ENCODE data around the gene AZIN2.
"Not testable (repeated sequence)": the region's sequence is repeated elsewhere in the genome, so short reads cannot be mapped to it uniquely, and the experiment has no call there.

Gene AZIN2

DNA sequence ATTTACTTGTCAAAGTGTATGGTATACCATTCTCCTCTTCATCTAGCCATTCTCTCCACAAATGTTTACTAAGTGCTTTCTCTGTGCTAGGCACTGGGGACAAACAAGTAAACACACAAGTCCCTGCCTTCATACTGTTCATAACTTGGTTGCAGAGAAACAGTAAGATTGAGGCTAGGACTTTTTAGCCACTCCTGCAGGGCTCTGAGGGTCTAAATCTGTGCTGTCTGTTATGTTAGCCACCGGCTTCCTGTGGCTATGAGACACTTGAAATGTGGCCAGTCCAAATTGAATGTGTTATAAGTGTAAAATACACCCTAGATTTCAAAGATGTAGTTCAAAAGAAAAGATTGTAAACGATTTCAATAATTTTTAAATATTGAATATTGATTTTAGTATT is 50.2 kb downstream of the AZIN2 start:
- no peak for DNase-seq

DNA sequence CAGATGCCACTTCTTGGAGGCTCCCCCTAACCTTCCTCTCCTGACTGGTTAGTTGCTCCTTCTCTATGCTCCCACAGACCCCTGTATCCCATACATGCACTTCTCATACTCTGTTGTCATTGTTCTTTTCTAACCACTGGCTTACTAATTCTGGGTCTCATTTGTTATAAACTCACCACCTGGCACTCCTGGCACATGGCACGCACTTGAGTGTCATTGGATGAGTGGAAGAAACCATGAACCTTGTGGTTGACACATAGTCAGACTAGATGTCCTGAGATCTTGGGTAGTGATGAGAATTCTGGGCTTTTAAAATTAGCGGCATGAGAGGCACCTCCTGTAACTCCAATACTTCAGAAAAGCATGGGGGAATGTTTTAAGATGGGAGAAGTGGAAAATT is 51.6 kb downstream of the AZIN2 start:
- no peak for DNase-seq

DNA sequence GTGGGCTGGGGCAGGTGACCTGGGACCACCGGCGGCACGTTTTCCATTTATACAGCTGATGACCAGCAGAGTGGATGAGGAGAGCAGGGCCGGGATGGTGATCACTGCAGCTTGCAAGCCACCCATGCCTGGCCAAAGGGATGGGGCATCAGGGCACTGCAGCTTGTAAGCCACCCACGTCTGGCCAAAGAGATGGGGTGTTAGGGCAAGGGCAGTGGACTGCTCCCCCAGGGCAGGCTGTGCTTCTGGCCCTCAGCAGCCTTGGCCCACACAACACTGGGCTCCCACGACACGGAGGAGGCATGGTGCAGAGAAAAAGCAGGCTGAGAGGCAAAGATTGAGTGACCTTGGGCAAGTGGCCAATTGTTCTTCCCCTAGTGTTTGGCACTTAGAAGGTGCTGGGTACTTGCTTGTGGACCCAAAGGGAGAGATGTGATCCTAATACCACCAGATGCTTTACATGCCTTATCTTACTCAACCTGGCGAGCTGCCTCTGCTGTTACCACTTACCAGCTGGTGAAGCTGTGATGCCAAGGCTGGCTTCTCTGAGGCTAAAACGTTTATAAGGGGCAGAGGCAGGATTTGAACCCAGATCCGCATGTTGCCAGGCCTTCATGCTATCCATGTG is 52.6 kb downstream of the AZIN2 start:
- DNase-seq, result no peak

DNA sequence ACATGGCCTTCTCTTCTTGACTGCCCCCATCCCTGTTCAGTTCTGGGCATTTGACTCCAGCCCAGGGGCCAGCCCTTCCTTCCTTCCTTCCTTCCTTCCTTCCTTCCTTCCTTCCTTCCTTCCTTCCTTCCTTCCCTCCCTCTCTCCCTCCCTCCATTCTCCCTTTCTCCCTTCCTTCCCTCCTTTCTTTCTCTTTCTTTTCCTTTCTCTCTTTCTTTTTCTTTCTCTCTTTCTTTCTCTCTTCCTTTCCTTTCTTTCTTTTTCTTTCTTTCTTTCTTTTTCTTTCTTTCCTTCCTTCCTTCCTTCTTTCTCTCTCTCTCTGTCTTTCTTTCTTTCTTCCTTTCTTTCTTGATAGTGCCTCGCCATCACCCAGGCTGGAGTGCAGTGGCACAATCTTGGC is 55.1 kb downstream of the AZIN2 start:
- DNase-seq, result not testable (repeated sequence)

DNA sequence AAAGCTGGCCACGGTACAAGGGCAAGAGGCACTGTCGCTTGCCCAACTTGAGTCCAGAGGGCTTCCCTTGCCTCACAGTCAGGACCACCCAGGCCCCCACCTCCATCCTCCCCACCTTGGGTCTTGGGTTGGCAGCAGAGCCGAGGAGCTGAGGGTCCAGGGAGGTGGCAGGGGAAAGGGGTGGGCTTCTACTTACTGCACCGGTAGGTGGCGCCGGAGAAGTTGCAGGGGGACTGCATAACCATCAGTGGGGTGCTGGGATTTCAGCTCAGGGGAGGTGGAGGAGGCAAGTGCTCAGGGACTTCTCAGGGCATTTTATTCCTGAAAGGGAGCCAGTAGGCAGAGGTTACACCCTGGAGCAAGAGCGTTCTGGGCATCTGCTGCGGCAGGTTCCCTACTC is 56.8 kb downstream of the AZIN2 start:
- no peak for DNase-seq

DNA sequence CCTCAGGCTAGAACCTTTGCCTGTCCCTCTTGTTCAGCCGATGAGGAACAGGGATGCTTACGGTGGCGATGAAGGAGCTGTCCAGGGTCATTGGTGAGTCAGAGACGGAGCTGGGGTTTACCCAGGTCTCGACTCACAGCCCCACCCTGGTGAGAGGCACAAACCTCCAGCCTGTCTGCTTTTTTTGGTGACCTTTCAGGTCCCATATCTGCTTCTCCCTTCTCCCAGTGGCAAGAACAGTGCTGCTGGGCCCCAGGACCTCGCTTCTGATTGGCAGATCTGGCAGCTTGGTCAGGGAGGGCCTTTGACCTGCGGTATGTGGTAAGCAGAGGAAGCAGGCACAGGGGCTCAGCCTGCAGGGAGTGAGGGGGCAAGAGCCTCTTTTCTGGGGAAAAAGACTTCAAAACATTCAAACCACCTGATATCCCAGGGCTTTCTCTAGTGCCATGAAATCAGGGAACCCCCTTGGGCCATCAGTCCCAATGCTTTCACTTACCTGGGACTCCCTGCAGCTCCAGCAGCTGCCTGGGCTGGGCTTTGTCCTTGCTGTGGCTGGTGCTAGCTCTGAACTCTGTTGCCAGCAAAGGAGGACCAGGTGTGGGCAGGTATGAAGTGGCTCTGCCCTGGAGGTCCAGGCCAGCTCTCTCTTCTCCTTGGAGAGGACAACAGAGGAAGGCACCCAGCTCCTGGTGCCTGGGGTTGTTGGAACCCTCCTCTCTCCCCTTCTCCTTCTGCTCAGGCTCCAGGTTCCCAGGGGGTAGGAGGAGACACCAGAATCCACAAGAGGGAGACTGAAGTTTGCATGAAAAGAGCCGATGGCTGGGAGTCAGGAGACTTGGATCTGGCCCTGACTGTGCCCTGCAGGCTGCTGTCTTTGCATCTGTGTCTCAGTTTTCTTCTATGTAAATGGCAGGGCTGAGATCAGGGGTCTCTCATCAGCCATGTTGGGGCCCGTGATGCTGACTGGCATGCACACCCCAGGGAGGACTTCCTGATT is 59.5 kb downstream of the AZIN2 start:
- no peak for DNase-seq

DNA sequence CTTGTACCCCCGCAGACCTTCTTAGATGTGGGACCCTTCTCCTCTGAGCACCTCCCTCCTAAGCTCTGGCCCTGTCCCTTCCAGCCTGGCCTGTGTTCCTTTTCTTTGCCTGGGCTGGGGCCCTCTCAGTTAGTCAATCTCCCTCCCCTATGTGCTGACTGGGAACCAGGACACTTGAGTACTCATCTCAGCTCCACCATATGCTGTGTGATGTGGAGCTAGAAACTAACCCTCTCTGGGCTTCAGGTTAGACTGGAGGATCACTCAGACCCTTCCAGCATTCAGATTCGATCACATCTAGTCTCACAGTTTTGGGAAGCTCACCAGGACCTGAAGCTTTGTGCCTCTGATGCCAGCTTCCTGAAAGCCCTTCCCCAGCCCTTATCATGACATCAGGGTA is 60.3 kb downstream of the AZIN2 start:
- DNase-seq, result no peak

DNA sequence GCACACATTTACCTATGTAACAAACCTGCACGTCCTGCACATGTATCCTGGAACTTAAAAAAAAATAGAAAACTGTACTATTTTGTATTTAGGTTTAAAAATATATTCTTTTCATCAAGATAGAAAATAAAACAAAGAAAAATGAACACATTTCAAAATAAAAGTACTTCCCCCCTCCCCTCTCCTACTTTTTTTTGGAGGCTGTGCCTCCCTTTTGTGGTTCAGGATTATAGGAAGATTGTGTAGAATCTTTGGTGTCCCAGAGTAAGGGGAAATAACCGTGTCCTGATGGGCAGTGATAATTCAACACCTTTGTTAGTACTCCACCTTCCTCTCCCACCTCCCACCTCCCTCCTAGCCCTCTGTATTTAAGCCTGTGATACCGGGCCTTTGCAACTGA is 60.8 kb downstream of the AZIN2 start:
- DNase-seq, result no peak

DNA sequence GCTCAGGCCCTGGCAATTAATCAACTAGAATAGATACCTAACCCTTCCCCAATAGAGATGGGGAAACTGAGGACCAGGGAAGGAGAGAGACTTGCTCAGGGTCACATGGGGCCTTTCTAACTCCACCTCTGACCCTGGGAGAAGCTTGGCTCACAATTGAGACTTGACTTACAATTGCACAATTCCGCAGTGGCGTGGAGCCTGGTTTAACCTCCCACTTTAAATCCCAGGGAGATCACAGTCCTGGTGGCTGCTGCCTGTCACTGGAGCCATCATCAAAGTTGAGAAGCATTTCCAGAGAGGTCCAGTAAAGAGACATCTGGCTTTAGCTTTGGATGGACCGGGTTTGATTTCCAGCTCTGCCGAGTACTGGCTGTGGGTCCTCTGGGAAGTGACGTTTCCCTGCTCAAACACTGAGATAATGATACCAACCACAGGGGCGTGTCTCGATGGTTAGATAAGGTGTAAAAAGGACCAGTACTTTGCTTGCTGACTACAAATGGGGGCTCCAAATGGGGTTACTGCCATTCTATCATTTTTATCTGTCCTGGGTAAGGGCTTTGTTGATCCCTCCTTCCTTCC is 61.6 kb downstream of the AZIN2 start:
- no peak for DNase-seq

DNA sequence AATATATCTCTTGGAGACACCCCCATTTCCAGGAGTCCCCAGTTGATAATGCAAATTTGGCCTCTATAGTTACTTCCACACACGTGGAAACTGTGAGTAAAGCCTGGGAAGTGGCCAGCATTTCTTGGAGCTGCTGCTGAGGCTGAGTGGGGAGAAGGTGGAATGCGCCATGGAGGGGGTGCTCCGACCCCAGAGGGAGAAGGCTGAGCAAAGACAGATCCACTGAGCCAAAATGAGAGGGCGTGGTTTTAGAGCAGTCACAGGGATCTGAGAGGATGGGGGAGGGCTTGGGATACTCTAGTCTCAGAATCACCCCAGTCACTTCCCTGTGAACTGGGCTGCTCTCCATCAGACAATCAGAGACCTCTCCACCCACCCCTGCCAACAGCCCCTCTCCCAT is 62.2 kb downstream of the AZIN2 start:
- DNase-seq, result no peak

DNA sequence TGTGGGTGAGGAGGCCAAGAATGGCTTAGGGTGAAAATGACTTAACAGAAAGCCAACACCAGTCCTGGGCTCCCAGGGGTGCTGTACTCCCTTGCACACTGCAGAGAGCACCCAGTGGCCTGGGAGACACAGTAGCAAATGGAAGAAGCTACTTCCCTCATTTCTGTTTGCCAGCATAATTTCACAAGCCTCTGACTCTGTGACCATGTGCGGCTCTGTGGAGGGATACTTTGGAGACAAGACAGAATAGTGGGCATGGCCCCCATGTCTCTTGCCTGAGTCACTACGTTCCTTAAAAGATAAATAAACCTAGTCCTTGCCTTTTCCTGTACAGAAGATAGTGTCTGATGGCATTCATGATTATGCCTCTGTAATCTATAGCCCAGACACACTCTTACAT is 62.7 kb downstream of the AZIN2 start:
- no peak for DNase-seq

DNA sequence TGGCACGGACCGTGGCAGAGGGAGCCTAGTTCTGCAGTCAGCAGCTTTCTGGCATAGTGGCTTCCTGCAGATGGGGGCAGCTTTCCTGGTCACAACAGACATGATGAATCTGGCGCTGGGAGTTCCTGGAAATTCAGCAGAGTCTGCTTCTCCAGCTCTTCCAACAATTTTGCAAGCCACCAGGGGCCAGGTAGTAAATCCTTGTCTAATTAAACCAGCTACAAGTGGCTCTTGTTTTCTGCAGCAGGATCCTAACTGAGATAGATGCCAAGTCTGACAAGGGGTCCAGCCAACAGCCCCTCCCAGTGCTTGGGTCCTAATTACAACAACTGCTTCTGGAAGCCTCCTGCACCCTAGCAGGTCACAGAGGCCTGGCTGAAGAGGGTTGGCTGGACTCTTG is 65.0 kb downstream of the AZIN2 start:
- no peak for DNase-seq

DNA sequence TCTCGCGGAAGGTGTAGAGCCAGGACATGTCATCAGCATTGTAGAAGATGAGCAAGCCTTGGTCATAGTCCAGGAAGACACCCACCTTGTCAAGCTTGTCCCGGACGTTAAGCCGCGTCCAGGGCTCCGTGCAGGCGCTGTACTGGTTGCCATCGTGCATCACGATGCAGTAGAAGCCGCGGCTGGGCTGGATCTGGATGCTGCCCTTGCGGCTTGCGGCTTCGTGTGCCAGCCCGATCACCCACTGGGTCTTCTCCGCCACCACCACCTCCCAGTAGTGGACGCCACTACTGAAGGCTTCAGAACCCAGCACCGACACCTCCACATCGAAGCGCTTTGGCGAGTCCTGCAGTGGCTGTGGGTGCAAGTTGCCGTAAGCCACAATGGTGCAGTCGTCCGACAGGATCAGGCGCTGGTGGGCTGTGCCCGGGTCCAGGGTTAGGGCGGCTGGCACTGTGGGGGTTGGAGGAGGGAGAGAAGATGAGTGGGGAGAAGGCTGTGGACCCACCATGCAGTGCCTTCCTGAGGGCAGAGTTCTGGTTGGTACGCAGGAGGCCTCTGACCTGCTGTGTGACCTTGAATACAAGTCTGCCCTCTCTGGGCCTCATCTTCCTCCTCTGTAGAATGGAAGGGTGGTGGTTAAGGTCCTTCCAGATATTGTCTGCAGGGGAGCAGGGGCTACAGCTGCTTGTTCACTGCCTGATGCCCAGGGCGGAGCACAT is 66.5 kb downstream of the AZIN2 start:
- no peak for DNase-seq

DNA sequence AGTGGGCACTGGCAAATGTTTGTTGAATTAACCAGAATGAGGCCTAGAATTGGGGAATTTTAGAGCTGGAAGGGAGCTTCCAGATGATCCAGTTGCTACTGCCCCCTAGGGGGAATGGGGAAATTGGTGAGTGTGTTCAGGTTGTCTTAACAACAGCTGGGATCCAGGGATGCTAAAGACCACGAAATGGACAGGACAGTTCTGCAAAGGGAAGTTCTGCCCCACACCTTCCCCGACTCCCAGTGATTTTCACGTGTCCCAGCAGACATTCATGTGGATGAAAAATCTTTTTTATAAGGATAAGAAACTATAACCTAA is 67.0 kb downstream of the AZIN2 start:
- DNase-seq, result no peak

DNA sequence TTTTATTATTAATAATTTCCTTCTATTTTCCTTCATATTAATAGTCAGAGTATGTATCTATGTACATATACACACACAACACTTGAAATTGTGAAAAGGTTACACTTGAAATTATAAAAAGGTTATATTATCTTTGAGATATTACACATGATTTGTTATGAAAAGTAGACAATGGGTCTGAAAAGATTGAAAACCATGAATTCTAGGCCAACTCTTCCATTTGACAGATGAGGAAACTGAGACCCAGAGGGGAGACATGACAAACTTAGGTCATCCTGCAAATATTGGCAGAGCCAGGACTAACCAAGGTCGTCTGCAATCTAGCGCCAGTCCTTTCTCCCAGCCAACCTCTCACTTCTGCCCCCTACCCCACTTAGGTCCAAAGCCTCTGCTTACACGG is 67.7 kb downstream of the AZIN2 start:
- no peak for DNase-seq

DNA sequence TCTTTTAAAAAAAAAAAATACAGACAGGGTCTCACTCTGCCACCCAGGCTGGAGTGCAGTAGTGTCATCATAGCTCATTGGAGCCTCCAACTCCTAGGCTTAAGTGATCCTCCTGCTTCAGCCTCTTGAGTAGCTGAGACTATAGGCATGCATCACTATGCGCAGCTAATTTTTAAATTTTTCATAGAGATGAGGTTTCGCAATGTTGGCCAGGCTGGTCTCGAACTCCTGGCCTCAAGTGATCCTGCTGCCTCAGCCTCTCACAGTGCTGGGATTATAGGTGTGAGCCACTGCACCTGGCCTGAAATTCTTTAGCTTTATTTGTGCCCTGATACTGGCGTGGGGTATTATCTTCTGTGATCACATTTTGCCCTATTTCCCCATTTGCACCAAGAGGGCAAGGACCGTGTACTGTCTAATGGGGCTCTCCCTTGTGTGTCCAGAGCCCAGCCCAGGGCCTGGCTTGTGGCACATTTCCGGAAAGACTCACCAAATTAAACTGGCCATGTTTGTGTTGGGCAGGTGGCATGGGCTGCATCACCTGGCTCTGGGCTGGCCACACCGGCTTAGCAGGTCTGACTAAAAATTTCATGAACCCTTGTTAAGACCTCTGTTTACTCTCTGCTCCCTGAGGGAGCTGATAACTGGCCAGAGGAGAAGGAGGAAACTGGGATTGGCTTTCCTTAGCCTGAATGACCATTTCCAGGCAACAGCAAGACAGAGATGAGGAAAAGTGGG is 68.7 kb downstream of the AZIN2 start:
- DNase-seq, result no peak

DNA sequence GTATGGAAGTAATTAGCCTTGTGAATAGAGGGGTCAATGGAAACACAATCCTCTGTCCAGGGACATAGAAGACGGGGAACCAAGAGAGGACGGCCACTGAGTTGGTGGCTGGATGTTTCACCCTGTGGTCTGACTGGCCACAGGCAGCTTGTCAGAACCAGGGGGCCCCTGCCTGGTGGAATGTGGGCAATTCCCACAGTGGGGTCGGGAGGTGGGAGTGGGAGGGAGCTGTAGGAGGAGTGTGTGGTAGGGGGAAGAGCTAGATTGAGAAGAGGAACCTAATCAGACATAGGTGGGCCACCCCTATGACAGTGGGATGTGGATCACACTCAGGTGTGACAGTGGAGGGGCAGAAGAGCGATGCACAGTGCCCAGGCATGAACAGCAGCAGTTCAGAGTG is 69.6 kb downstream of the AZIN2 start:
- DNase-seq, result no peak

DNA sequence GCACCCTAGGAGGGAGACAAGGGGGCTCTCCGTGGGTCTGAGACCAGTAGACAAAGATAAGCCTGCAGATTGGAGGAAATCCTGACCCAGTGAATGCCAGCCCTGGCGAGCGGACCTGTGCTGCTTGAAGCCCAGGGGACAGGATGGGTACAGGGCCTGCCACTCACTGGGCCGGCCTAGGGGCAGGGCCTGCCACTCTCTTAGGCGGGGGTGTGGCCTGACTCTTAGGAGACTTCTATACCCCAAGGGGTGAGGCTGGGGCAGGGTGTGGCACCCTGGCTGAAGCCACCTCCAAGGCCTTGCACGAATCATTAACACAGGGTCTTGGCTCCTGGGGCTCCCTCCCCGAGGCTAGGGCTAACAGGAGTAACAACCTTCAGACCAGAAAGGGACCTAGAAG is 70.2 kb downstream of the AZIN2 start:
- DNase-seq, result no peak

DNA sequence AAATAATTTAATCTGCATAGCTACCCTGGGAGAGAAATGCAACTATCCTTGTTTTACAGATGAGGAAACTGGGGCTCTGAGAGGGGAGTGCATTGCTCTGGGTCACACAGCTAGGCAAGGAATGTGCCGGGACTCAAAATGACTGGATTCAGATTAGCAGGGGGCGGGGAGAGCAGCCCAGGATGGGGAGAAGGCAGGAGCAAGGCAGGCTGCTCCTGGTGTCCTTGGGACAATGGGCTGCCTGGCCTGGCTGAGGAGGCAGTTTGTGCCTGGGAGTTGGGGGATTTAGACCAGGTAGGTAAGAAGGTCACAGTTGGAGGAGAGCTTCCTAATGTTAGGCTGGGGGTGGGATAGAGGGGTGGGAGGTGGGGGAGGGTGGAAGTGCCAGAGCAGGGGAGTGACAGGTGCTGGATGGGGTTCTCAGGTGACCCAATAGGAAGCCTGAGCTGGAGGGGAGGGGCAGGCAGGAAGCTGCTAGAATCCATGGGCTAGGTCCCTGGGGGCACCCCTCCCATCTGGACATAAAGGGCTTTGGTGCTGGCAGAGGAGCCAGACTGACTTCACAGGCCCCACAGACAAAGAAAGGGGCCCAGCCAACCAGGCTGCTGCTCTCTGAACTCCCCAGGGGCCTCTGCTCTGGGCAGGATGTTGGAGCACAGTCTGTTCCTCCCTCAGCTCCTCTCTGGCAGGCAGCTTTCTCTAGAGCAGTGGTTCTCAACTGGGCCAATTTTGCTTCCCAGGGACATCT is 71.9 kb downstream of the AZIN2 start:
- peak; percentile 33 for DNase-seq

DNA sequence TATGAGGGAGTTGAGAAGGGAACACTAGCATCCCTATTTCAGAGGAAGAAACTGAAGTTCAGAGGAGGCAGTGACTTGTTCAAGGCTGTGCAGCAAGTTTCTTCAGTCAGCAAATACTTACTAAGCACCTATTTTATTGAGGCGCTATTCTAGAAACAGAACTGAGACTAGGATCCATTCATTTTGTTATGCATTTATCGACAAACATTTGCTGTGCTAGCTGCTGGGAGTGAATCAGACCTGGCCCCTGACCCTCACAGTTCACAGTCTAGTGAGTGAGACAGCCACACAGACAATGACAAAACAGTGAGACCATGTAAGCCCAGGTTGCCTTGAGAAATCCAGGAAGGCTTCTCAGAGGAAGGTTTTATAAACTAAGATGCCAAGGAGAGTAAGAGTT is 72.7 kb downstream of the AZIN2 start:
- no peak for DNase-seq

DNA sequence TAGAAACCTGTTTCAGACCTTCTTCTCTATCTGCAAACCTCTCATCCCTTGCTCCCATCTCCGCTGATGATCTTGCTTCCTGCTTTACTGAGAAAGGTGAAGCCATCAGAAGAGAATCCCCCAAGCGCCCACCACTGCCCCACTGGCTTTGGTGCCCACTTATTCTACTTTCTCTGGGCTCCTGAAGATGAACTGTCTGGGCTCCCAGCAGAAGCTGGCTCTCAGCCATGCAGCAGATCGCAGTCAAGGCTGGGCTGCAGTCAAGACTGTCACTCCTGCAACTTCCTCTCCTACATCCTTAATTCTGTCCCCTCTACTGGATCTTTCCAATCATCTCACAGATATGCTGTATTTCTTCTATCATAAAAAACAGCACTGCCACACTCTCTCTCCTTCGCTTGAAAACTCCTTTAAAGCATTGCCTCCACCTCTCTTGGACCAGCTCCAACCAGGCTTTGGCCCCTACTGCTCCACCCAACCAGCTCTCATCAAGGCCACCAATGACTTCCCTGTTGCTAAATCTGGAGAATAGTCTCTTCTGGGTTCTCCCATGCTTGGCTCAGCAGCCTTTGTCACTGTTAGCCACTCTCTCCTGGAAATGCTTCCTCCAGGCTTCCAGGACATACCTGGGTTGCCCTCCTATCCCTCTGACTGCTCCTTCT is 75.1 kb downstream of the AZIN2 start:
- DNase-seq, result no peak

DNA sequence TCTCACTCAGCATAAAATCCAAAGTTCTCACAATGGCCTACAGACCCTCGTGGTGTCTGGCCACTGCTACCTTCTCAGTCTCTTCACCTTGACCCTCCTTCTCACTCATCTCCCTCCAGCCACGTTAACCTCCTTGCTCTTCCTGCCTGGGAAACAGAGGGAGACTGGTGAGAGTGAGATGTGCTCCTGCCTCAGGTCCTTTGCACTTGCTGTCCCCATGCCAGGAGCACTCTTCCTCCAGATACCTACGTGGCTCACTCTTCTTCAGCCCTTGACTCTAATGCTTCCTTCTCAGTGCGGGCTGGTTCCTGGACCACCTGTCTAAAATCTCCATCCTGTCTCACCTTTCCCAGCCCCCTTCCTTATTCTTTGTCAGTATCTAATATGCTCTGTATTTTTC is 76.2 kb downstream of the AZIN2 start:
- DNase-seq, result no peak

Measured in NCI-H1105 treated with DMSO at 0.1 percent for 48 hours (cell line).